ENCODE measurements around the gene VPS26A. TPM values are rescaled to one million over a fixed set of nuclear protein-coding genes. Genes with fewer than 3 reads are reported as not detected.

VPS26A gene
- total RNA-seq, 1 experiment from 2014 or later, result 37.4 TPM

DNA sequence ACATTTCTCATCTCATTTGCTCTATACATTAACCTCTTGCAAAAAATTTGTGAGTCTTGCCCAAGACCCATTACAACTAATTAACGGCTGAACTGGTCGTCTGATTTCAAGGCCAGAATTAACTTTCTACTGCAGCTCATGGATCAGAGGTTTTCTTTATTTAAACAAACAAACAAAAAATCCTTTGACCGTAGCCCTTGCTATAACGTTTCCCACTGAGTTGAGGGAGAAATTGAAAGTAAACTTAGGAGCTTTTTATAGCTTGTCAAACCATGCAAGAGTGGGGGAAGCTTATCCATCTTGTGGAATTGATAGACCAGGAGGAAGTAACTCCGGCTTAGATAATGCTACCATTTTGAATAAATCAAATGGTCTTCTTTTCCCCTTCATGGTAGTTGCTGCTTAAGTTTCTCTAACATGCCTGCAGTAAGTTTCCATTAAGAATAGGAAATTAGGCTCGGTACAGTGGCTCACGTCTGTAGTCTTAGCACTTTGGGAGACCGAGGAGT lies 32.8 kb upstream of the VPS26A start (continued):
- TF ChIP-seq, protein P1, sequence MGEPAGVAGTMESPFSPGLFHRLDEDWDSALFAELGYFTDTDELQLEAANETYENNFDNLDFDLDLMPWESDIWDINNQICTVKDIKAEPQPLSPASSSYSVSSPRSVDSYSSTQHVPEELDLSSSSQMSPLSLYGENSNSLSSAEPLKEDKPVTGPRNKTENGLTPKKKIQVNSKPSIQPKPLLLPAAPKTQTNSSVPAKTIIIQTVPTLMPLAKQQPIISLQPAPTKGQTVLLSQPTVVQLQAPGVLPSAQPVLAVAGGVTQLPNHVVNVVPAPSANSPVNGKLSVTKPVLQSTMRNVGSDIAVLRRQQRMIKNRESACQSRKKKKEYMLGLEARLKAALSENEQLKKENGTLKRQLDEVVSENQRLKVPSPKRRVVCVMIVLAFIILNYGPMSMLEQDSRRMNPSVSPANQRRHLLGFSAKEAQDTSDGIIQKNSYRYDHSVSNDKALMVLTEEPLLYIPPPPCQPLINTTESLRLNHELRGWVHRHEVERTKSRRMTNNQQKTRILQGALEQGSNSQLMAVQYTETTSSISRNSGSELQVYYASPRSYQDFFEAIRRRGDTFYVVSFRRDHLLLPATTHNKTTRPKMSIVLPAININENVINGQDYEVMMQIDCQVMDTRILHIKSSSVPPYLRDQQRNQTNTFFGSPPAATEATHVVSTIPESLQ (CRISPR knock-in tag; IDR thresholded peaks at IDR 0.05), result no peak
- no peak for TF ChIP-seq ZNF317 (CRISPR knock-in tag; IDR thresholded peaks at IDR 0.05; ENCODE audit: borderline replicate concordance, low read depth)
- no peak for TF ChIP-seq ELF4 (CRISPR knock-in tag; IDR thresholded peaks at IDR 0.05; ENCODE audit: low read depth)
- no peak for TF ChIP-seq TEAD1 (CRISPR knock-in tag; IDR thresholded peaks at IDR 0.05)
- TF ChIP-seq, protein P2, sequence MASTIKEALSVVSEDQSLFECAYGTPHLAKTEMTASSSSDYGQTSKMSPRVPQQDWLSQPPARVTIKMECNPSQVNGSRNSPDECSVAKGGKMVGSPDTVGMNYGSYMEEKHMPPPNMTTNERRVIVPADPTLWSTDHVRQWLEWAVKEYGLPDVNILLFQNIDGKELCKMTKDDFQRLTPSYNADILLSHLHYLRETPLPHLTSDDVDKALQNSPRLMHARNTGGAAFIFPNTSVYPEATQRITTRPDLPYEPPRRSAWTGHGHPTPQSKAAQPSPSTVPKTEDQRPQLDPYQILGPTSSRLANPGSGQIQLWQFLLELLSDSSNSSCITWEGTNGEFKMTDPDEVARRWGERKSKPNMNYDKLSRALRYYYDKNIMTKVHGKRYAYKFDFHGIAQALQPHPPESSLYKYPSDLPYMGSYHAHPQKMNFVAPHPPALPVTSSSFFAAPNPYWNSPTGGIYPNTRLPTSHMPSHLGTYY (CRISPR knock-in tag; IDR thresholded peaks at IDR 0.05), result no peak

DNA sequence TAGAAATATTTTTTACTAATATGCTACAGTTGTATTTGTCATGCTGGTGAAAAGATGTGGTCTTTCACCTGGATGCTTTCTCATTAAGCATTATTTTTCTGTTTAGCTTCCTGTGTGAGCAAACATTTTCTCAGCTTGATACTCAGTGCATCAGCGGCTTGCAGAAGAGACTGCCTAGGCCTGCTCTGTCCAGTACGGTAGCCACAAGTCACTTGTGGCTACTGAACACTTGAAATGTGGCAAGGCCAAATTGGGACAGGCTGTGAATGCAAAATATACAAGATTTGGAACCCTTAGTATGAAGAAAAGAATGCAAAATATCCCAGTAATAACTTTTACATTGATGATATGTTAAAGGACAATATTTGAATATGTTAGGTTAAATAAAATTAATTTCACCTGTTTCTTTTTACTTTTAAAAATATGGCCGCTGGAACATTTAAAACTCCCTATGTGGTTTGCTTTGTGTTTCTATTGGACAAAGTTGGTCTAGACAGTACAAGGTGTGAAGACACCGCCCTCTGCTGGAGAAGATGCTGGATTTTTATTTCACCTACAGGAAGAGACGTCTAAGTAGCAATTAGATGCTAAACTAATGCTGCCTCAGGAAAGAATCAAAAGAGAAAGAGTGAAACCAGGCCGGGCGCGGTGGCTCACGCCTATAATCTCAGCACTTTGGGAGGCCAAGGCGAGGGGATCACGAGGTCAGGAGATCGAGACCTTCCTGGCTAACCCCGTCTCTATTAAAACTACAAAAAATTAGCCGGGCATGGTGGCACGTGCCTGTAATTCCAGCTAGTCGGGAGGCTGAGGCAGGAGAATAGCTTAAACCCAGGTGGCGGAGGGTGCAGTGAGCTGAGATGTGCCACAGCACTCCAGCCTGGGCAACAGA lies 30.8 kb upstream of the VPS26A start:
- POLR2A ChIA-PET, result no interaction called here
- Mint-ChIP-seq H3K4me3 (no peak overlapping the region), H3K27ac (no peak overlapping the region), H3K36me3 (no peaks in the 10 kb centered on the region), H3K27me3 (ENCODE audit: low read depth) (no peaks in the 10 kb centered on the region), H3K4me1 (no peaks in the 10 kb centered on the region), H3K9me3 (no peaks in the 10 kb centered on the region)
- TF ChIP-seq, protein P3, sequence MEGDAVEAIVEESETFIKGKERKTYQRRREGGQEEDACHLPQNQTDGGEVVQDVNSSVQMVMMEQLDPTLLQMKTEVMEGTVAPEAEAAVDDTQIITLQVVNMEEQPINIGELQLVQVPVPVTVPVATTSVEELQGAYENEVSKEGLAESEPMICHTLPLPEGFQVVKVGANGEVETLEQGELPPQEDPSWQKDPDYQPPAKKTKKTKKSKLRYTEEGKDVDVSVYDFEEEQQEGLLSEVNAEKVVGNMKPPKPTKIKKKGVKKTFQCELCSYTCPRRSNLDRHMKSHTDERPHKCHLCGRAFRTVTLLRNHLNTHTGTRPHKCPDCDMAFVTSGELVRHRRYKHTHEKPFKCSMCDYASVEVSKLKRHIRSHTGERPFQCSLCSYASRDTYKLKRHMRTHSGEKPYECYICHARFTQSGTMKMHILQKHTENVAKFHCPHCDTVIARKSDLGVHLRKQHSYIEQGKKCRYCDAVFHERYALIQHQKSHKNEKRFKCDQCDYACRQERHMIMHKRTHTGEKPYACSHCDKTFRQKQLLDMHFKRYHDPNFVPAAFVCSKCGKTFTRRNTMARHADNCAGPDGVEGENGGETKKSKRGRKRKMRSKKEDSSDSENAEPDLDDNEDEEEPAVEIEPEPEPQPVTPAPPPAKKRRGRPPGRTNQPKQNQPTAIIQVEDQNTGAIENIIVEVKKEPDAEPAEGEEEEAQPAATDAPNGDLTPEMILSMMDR (IDR thresholded peaks at IDR 0.05), result peak; percentile 58
- TF ChIP-seq, protein P4, sequence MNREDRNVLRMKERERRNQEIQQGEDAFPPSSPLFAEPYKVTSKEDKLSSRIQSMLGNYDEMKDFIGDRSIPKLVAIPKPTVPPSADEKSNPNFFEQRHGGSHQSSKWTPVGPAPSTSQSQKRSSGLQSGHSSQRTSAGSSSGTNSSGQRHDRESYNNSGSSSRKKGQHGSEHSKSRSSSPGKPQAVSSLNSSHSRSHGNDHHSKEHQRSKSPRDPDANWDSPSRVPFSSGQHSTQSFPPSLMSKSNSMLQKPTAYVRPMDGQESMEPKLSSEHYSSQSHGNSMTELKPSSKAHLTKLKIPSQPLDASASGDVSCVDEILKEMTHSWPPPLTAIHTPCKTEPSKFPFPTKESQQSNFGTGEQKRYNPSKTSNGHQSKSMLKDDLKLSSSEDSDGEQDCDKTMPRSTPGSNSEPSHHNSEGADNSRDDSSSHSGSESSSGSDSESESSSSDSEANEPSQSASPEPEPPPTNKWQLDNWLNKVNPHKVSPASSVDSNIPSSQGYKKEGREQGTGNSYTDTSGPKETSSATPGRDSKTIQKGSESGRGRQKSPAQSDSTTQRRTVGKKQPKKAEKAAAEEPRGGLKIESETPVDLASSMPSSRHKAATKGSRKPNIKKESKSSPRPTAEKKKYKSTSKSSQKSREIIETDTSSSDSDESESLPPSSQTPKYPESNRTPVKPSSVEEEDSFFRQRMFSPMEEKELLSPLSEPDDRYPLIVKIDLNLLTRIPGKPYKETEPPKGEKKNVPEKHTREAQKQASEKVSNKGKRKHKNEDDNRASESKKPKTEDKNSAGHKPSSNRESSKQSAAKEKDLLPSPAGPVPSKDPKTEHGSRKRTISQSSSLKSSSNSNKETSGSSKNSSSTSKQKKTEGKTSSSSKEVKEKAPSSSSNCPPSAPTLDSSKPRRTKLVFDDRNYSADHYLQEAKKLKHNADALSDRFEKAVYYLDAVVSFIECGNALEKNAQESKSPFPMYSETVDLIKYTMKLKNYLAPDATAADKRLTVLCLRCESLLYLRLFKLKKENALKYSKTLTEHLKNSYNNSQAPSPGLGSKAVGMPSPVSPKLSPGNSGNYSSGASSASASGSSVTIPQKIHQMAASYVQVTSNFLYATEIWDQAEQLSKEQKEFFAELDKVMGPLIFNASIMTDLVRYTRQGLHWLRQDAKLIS (CRISPR knock-in tag; IDR thresholded peaks at IDR 0.05; ENCODE audit: borderline replicate concordance), result no peak
- TF ChIP-seq, protein P5, sequence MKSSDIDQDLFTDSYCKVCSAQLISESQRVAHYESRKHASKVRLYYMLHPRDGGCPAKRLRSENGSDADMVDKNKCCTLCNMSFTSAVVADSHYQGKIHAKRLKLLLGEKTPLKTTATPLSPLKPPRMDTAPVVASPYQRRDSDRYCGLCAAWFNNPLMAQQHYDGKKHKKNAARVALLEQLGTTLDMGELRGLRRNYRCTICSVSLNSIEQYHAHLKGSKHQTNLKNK (CRISPR knock-in tag; IDR thresholded peaks at IDR 0.05), result no peak
- TF ChIP-seq, protein P6, sequence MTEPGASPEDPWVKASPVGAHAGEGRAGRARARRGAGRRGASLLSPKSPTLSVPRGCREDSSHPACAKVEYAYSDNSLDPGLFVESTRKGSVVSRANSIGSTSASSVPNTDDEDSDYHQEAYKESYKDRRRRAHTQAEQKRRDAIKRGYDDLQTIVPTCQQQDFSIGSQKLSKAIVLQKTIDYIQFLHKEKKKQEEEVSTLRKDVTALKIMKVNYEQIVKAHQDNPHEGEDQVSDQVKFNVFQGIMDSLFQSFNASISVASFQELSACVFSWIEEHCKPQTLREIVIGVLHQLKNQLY (CRISPR knock-in tag; IDR thresholded peaks at IDR 0.05), result no peak
- TF ChIP-seq NR2C2 (CRISPR knock-in tag; IDR thresholded peaks at IDR 0.05), result no peak
- ATAC-seq (peak; percentile 94), DNase-seq (ENCODE audit: low spot score) (peak; percentile 74)
- CTCF ChIA-PET, result interaction anchor here (0.7 to 2.8 kb wide), 9 partner anchors 32 to 518 kb away, joined by 3 to 14 read pairs (median 4); no protein-coding TSS in a partner anchor

DNA sequence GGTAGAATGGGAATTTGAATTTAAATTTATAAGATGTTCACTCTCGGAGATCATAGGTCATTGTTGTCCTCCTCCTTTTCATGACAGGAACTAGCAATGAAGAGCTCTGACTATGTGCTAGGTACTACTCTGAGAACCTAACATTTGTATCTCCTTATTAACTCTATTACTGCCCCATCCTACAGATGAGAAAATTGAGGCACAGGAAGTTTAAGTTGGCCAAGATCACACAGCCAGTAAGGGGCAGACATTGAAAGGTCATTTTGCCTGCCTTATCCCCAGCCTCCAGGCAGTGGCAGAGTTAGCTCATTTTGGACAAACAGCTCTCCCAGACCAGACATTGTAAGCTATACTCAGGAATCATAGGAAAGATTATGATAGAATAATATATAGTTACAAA lies 30.0 kb upstream of the VPS26A start:
- ChIA-PET POLR2A (no interaction called here), CTCF (interaction anchor here (1.1 to 2.8 kb wide), 6 partner anchors 34 to 113 kb away, joined by 4 to 14 read pairs (median 5); no protein-coding TSS in a partner anchor)
- Mint-ChIP-seq H3K4me3 (no peak overlapping the region), H3K27me3 (ENCODE audit: low read depth) (no peaks in the 10 kb centered on the region), H3K9me3 (no peaks in the 10 kb centered on the region), H3K4me1 (no peaks in the 10 kb centered on the region), H3K27ac (no peak overlapping the region), H3K36me3 (no peaks in the 10 kb centered on the region)
- DNase-seq (ENCODE audit: low spot score) (no peak), ATAC-seq (no peak)
- TF ChIP-seq, protein P7, sequence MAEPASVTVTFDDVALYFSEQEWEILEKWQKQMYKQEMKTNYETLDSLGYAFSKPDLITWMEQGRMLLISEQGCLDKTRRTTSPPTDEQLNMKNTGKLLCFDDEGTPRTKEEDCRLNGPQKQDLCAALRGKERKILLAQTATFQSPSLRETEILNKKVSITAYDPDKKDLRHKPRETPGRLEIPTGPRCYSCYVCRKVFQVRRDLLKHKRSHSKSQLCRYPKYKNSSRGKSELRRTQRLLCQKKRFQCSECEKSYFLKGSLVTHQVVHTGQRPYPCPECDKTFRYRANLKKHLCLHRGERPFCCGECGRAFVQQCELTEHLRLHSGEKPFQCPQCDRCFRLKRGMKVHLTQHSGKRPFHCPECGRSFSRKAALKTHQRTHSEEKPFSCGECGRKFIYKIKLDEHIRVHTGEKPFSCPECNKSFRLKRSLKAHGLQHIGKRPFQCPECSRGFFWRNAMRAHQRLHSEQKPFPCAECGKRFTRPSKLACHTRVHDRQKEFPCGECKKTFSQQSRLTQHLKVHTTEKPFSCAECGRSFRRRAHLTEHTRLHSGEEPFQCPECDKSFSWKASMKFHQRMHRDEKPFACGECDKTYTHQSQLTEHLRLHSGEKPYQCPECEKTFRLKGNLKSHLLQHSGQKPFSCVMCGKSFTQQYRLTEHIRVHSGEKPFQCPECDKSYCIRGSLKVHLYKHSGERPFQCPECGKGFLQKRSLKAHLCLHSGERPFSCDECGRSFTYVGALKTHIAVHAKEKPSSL (CRISPR knock-in tag; conservative IDR thresholded peaks at IDR 0.05), result no peak
- TF ChIP-seq KAT7 (CRISPR knock-in tag; IDR thresholded peaks at IDR 0.05; ENCODE audit: borderline replicate concordance) (no peak), MXD4 (CRISPR knock-in tag; IDR thresholded peaks at IDR 0.05; ENCODE audit: borderline replicate concordance) (no peak), ZNF423 (CRISPR knock-in tag; IDR thresholded peaks at IDR 0.05) (no peak), ZNF671 (CRISPR knock-in tag; IDR thresholded peaks at IDR 0.05) (no peak), CREM (CRISPR knock-in tag; IDR thresholded peaks at IDR 0.05) (no peak)
- TF ChIP-seq, protein P6 (CRISPR knock-in tag; IDR thresholded peaks at IDR 0.05), result no peak
- TF ChIP-seq, protein P5 (CRISPR knock-in tag; IDR thresholded peaks at IDR 0.05), result no peak
